Smooth muscle cell (in vitro differentiated cells): ENCODE measurements around the gene ALDOA. TPM values are rescaled to one million over a fixed set of nuclear protein-coding genes. Genes with fewer than 3 reads are reported as not detected.

ENCODE experiments used
- DNase-seq: peaks from one replicate; lab custom pipeline; 2025; ENCODE audit not compliant: unreplicated experiment; lab: John Stamatoyannopoulos, UW
- H2AFZ ChIP-seq: fragments of 200-600 bp; sonication (generic); 2 replicates; pipeline ENCODE4 v1.6.0; 2016; ENCODE audit warnings: antibody characterized with exemption, low read depth, mild to moderate bottlenecking
- H3F3A ChIP-seq: fragments of 200-600 bp; sonication (generic); 2 replicates; pipeline ENCODE4 v1.6.0; 2017; ENCODE audit warnings: antibody characterized with exemption, low read depth
- H3K27ac ChIP-seq: fragments of 200-600 bp; sonication (generic); 2 replicates; pipeline ENCODE4 v1.5.1; 2016; ENCODE audit warnings: low read depth, mild to moderate bottlenecking
- H3K27me3 ChIP-seq: fragments of 200-600 bp; sonication (generic); 2 replicates; pipeline ENCODE4 v1.6.1; 2016; ENCODE audit warnings: low read depth, mild to moderate bottlenecking
- H3K36me3 ChIP-seq: fragments of 200-600 bp; sonication (generic); 2 replicates; pipeline ENCODE4 v1.5.1; 2016; ENCODE audit warnings: low read depth
- H3K4me1 ChIP-seq: fragments of 200-600 bp; sonication (generic); 2 replicates; pipeline ENCODE4 v1.5.1; 2016; ENCODE audit warnings: low read depth
- H3K4me2 ChIP-seq: fragments of 200-600 bp; sonication (generic); 2 replicates; pipeline ENCODE4 v1.6.0; 2016; ENCODE audit warnings: mild to moderate bottlenecking
- H3K4me3 ChIP-seq: fragments of 200-600 bp; sonication (generic); 2 replicates; pipeline ENCODE4 v1.5.1; 2016; ENCODE audit warnings: mild to moderate bottlenecking
- H3K79me2 ChIP-seq: fragments of 200-600 bp; sonication (generic); 2 replicates; pipeline ENCODE4 v1.6.0; 2016; ENCODE audit warnings: low read depth, mild to moderate bottlenecking
- H3K9ac ChIP-seq: fragments of 200-600 bp; sonication (generic); 2 replicates; pipeline ENCODE4 v1.6.0; 2016; ENCODE audit warnings: low read depth
- H3K9me3 ChIP-seq: fragments of 200-600 bp; sonication (generic); replicated peaks from 2 replicates; pipeline ENCODE4 v1.5.1; 2016; ENCODE audit warnings: low read depth
- H4K20me1 ChIP-seq: fragments of 200-600 bp; sonication (generic); 2 replicates; pipeline ENCODE4 v1.6.0; 2016; ENCODE audit warnings: low read depth
- WGBS: methylation state at CpG from one replicate; pipeline ENCODE4 v1.1.7; 2016; ENCODE audit warnings: low lambda C conversion rate; 5-methylcytosine and 5-hydroxymethylcytosine counted together
- polyA plus RNA-seq: library from polyadenylated mRNA; unstranded; fragments of >200 nt; fragmentation: Nextera tagmentation; extraction: Ambion mirVana; gene quantifications from 2 replicates; pipeline ENCODE4 v1.2.1, GENCODE V29; 2016
- total RNA-seq: library from RNA; depleted of rRNA; stranded (reverse); fragments of >200 nt; gene quantifications from 2 replicates; pipeline ENCODE4 v1.2.3, GENCODE V29; 2014
- TF ChIP-seq, protein P1 (sequence below): fragments of 200-600 bp; sonication (generic); IDR thresholded peaks from 2 replicates; pipeline ENCODE4 v1.5.1; 2017; ENCODE audit warnings: borderline replicate concordance, mild to moderate bottlenecking, antibody characterized with exemption; ENCODE audit not compliant: insufficient read depth, poor library complexity, severe bottlenecking

Gene ALDOA
- total and polyA plus RNA-seq, 2 experiments from 2014 or later: 1,146 to 2,856 TPM

- peak overlapping the region; percentile 92 for H3K4me3 ChIP-seq
- peaks cover 34% of the 10 kb centered on the region for H3K4me1 ChIP-seq
- DNase-seq: no peak
- no peaks in the 10 kb centered on the region for H3K9me3 ChIP-seq
- H3K27me3 ChIP-seq: no peaks in the 10 kb centered on the region
- H3K27ac ChIP-seq: peak overlapping the region; percentile 98
- peaks cover 55% of the 10 kb centered on the region for H3F3A ChIP-seq
- H3K9ac ChIP-seq: peak overlapping the region; percentile 99
- peak overlapping the region; percentile 98 for H3K4me2 ChIP-seq
- peaks cover 69% of the 10 kb centered on the region for H4K20me1 ChIP-seq
- TF ChIP-seq, protein P1, sequence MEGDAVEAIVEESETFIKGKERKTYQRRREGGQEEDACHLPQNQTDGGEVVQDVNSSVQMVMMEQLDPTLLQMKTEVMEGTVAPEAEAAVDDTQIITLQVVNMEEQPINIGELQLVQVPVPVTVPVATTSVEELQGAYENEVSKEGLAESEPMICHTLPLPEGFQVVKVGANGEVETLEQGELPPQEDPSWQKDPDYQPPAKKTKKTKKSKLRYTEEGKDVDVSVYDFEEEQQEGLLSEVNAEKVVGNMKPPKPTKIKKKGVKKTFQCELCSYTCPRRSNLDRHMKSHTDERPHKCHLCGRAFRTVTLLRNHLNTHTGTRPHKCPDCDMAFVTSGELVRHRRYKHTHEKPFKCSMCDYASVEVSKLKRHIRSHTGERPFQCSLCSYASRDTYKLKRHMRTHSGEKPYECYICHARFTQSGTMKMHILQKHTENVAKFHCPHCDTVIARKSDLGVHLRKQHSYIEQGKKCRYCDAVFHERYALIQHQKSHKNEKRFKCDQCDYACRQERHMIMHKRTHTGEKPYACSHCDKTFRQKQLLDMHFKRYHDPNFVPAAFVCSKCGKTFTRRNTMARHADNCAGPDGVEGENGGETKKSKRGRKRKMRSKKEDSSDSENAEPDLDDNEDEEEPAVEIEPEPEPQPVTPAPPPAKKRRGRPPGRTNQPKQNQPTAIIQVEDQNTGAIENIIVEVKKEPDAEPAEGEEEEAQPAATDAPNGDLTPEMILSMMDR: no peak
- 85% methylated on average over 6 of the region's 6 CpGs for WGBS
- H3K36me3 ChIP-seq: no peaks in the 10 kb centered on the region
- H2AFZ ChIP-seq: no peak overlapping the region
- H3K79me2 ChIP-seq: peaks cover 66% of the 10 kb centered on the region
These were observed 2.0 kb downstream of the ALDOA start for GRCh38 chr16:30067584-30067916.

DNA sequence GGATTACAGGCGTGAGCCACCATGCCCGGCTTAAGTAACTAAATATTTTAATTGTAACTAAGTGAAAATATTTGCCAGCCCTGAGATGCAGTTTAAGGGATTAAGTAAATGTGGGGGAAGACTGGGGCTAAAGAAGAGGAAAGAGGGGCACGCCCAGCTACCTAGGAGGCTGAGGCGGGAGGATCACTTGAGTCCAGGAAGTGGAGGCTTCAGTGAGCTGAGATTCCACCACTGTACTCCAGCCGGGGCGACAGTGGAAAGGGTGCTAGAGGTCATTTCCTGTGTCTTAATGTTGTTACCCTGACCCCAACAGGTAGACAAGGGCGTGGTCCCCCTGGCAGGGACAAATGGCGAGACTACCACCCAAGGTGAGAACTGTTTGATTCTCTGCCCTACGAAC is 2.8 kb downstream of the ALDOA start:
- no peaks in the 10 kb centered on the region for H3K27me3 ChIP-seq
- peaks cover 57% of the 10 kb centered on the region for H3F3A ChIP-seq
- 92% methylated on average over 9 of the region's 9 CpGs for WGBS
- peak overlapping the region; percentile 98 for H3K4me2 ChIP-seq
- H3K4me1 ChIP-seq: peaks cover 30% of the 10 kb centered on the region
- H3K27ac ChIP-seq: peak overlapping the region; percentile 98
- H4K20me1 ChIP-seq: peaks cover 69% of the 10 kb centered on the region
- DNase-seq: no peak
- no peaks in the 10 kb centered on the region for H3K36me3 ChIP-seq
- no peaks in the 10 kb centered on the region for H3K9me3 ChIP-seq
- no peak overlapping the region for H2AFZ ChIP-seq
- TF ChIP-seq, protein P1: no peak
- H3K4me3 ChIP-seq: peak overlapping the region; percentile 92
- peaks cover 64% of the 10 kb centered on the region for H3K79me2 ChIP-seq
- peak overlapping the region; percentile 13 for H3K9ac ChIP-seq

DNA sequence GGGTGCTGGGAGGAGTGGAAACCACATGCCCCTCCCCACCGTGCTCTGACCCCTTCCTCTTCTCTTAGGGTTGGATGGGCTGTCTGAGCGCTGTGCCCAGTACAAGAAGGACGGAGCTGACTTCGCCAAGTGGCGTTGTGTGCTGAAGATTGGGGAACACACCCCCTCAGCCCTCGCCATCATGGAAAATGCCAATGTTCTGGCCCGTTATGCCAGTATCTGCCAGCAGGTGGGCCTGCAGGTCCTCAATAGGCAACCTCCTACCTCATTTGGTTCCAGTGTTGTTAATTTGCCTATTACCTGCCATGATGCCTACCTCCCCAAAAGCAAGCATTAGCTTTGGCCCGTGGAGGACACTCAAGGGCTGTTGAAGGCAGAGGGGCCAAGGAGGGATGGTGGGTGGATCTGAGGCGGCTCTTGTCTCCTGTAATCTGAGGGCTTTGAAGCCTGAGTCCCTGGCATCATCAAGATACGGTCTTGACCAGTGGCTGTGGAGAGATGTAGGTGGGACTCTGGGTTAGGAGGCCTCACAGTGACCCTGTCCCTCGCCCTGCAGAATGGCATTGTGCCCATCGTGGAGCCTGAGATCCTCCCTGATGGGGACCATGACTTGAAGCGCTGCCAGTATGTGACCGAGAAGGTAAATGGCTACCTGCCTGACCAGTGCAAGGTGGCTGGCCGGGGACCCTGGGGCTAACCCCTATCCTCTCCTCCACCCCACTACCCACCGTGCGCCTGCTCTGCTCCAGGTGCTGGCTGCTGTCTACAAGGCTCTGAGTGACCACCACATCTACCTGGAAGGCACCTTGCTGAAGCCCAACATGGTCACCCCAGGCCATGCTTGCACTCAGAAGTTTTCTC is 3.4 kb downstream of the ALDOA start:
- peaks cover 64% of the 10 kb centered on the region for H3K79me2 ChIP-seq
- peak overlapping the region; percentile 98 for H3K4me2 ChIP-seq
- WGBS: 92% methylated on average over 17 of the region's 17 CpGs
- peaks cover 69% of the 10 kb centered on the region for H4K20me1 ChIP-seq
- H3F3A ChIP-seq: peaks cover 60% of the 10 kb centered on the region
- no peaks in the 10 kb centered on the region for H3K36me3 ChIP-seq
- peaks cover 24% of the 10 kb centered on the region for H3K4me1 ChIP-seq
- H3K9ac ChIP-seq: no peak overlapping the region
- peak overlapping the region; percentile 98 for H3K27ac ChIP-seq
- H2AFZ ChIP-seq: no peak overlapping the region
- H3K9me3 ChIP-seq: no peaks in the 10 kb centered on the region
- H3K27me3 ChIP-seq: no peaks in the 10 kb centered on the region
- H3K4me3 ChIP-seq: no peak overlapping the region
- TF ChIP-seq, protein P1: peak; percentile 51
- no peak for DNase-seq
